GM21423 (cell line): Measurements from ENCODE around the gene KRT81.
"Not testable (repeated sequence)": the region's sequence is repeated elsewhere in the genome, so short reads cannot be mapped to it uniquely, and the experiment has no call there.

Experiments used
- ATAC-seq: cut with Tn5 transposase; IDR thresholded peaks from one replicate; pipeline ENCODE4 v1.9.1; 2021; ENCODE audit warnings: mild to moderate bottlenecking, moderate library complexity; ENCODE audit not compliant: unreplicated experiment

KRT81 gene

GRCh38 chr12:52244615-52244994 is 46.7 kb downstream of the KRT81 start:
- no peak for ATAC-seq

GRCh38 chr12:52243856-52244614 is 47.3 kb downstream of the KRT81 start:
- peak; percentile 90 for ATAC-seq

- no peak for ATAC-seq
Measured at GRCh38 chr12:52243259-52243855, 48.0 kb downstream of the KRT81 start.

- ATAC-seq, result no peak
Measured at GRCh38 chr12:52242442-52243258, 48.7 kb downstream of the KRT81 start.

GRCh38 chr12:52241205-52241842 is 50.0 kb downstream of the KRT81 start:
- ATAC-seq, result no peak

GRCh38 chr12:52240247-52240646 is 51.1 kb downstream of the KRT81 start:
- not testable (repeated sequence) for ATAC-seq

- ATAC-seq, result no peak
Measured at GRCh38 chr12:52239767-52240166, 51.6 kb downstream of the KRT81 start.

GRCh38 chr12:52238916-52239646 is 52.3 kb downstream of the KRT81 start:
- ATAC-seq, result no peak

- no peak for ATAC-seq
Measured at GRCh38 chr12:52238207-52238840, 53.0 kb downstream of the KRT81 start.

GRCh38 chr12:52236386-52237050 is 54.8 kb downstream of the KRT81 start:
- no peak for ATAC-seq
